ENCODE data around the gene BAIAP2. TPM values are rescaled to one million over a fixed set of nuclear protein-coding genes. Genes with fewer than 3 reads are reported as not detected.

BAIAP2 gene
- polyA plus RNA-seq, 1 donor from 2014 or later = 17.5 TPM

DNA sequence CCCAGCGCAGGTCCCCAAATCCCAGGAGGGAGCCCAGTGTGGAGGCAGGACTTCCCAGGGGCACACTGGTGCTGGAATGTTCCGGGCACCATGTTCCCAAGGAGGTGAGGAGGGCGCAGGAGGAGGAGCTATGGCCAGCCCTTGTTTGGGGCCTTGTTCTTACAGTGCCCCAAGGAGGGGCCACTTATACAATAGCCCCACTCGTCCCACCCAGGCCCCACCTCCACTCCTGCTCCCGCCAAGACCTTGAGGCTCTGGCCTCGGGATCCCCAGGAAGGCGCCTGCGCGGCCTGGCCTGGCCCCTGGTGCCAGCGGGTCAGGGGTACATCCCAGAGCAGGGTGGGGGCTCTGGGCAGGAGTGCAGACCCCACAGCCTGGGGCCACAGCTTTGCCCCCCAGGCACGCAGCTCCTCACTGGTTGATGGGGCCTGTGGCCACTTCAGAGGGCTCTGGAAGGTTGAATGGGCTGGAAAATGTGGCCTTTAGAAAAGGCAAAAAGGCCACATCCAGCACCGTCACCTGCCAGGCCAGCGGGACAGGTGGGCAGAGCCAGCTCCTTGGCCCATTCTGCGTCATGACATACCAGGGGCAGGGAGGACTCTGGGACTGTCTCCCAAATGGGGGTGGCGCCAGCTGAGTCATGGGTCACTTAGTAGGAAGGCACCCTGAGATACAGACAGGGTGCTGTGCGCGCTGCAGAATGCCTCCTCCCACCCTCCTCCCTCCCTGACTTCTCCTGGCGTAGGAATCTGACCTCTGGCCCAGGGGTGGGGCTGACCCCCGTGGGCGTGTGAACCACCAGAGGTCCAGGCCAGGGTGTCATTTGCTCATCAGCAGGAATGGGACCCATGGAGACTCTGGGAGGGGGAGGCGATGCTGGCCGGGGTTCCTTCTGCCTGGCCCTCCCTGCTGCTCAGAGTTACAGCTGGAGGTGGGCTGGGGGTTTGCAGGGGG is 98.1 kb downstream of the BAIAP2 start:
- Histone ChIP-seq H2AFZ (ENCODE audit: low read depth, low read length) (no peak overlapping the region), H4K20me1 (ENCODE audit: insufficient read depth) (no peaks in the 10 kb centered on the region), H3K4me3 (ENCODE audit: low read length) (no peak overlapping the region), H3K9ac (ENCODE audit: low read length) (no peak overlapping the region), H3K36me3 (ENCODE audit: insufficient read depth, low read length) (no peaks in the 10 kb centered on the region), H3K9me3 (ENCODE audit: low read length) (no peaks in the 10 kb centered on the region), H3F3A (ENCODE audit: insufficient read depth, low read length, poor library complexity, severe bottlenecking) (no peaks in the 10 kb centered on the region), H3K4me2 (ENCODE audit: low read length) (no peak overlapping the region), H3K27me3 (ENCODE audit: insufficient read depth, low read depth, low read length) (no peaks in the 10 kb centered on the region), H3K9me2 (ENCODE audit: insufficient read depth, low read length) (no peaks in the 10 kb centered on the region), H3K79me2 (replicated peaks; ENCODE audit: insufficient read depth, low read length) (no peaks in the 10 kb centered on the region), H3K27ac (ENCODE audit: low read length) (no peak overlapping the region)
- TF ChIP-seq SMC3 (conservative IDR thresholded peaks at IDR 0.05; ENCODE audit: poor library complexity) (no peak), EP300 (conservative IDR thresholded peaks at IDR 0.05; ENCODE audit: poor library complexity, severe bottlenecking) (no peak), MXI1 (conservative IDR thresholded peaks at IDR 0.05; ENCODE audit: poor library complexity, severe bottlenecking) (no peak), POLR2AphosphoS5 (IDR thresholded peaks at IDR 0.05) (no peak), RAD21 (conservative IDR thresholded peaks at IDR 0.05) (no peak), EZH2 (IDR thresholded peaks at IDR 0.05; ENCODE audit: borderline replicate concordance, insufficient read depth, low read length, poor library complexity, severe bottlenecking) (no peak), TAF1 (IDR thresholded peaks at IDR 0.05; ENCODE audit: low read depth) (no peak)
- TF ChIP-seq, protein P1, sequence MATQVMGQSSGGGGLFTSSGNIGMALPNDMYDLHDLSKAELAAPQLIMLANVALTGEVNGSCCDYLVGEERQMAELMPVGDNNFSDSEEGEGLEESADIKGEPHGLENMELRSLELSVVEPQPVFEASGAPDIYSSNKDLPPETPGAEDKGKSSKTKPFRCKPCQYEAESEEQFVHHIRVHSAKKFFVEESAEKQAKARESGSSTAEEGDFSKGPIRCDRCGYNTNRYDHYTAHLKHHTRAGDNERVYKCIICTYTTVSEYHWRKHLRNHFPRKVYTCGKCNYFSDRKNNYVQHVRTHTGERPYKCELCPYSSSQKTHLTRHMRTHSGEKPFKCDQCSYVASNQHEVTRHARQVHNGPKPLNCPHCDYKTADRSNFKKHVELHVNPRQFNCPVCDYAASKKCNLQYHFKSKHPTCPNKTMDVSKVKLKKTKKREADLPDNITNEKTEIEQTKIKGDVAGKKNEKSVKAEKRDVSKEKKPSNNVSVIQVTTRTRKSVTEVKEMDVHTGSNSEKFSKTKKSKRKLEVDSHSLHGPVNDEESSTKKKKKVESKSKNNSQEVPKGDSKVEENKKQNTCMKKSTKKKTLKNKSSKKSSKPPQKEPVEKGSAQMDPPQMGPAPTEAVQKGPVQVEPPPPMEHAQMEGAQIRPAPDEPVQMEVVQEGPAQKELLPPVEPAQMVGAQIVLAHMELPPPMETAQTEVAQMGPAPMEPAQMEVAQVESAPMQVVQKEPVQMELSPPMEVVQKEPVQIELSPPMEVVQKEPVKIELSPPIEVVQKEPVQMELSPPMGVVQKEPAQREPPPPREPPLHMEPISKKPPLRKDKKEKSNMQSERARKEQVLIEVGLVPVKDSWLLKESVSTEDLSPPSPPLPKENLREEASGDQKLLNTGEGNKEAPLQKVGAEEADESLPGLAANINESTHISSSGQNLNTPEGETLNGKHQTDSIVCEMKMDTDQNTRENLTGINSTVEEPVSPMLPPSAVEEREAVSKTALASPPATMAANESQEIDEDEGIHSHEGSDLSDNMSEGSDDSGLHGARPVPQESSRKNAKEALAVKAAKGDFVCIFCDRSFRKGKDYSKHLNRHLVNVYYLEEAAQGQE (IDR thresholded peaks at IDR 0.05; ENCODE audit: borderline replicate concordance) = no peak
- TF ChIP-seq, protein P2, sequence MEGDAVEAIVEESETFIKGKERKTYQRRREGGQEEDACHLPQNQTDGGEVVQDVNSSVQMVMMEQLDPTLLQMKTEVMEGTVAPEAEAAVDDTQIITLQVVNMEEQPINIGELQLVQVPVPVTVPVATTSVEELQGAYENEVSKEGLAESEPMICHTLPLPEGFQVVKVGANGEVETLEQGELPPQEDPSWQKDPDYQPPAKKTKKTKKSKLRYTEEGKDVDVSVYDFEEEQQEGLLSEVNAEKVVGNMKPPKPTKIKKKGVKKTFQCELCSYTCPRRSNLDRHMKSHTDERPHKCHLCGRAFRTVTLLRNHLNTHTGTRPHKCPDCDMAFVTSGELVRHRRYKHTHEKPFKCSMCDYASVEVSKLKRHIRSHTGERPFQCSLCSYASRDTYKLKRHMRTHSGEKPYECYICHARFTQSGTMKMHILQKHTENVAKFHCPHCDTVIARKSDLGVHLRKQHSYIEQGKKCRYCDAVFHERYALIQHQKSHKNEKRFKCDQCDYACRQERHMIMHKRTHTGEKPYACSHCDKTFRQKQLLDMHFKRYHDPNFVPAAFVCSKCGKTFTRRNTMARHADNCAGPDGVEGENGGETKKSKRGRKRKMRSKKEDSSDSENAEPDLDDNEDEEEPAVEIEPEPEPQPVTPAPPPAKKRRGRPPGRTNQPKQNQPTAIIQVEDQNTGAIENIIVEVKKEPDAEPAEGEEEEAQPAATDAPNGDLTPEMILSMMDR (IDR thresholded peaks at IDR 0.05; ENCODE audit: poor library complexity, severe bottlenecking) = no peak

DNA sequence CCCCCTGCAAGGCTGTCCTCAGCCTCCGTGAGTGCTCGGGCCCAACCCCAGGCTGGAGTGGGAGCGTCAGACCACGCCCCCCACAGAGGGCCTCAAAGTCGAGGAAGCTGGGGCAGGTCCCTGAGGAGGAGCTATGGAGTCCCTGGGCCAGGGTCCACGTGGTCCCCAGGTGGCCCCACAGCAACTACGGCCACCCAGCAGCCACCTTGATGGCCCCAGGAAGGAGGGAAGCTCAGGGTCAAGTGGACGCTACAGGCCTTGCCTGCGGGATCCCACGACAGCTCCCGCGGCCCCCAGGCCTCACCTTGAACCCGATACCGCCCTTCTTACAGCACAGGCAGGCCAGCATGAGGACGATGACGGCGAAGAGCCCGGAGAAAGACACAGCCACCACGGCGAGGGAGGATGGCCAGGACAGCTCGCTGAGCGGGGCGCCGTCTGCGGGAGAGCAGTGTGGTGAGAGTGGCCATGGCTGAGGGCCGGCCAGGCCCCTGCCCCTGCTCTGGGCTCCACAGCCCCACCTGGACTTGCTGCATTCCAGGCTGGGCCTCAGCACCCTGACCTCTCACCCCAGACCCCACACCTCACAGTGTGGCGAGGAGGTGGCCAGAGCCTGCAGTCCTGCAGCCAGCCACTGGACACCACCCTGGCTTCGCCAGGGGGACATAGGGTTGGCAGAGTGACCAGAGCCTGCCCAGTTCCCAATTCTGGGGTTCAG is 99.3 kb downstream of the BAIAP2 start:
- H3K27ac ChIP-seq (ENCODE audit: low read length) = no peak overlapping the region

More for the DNA sequence above, 99.3 kb downstream of the BAIAP2 start:
- Histone ChIP-seq H3K4me3 (ENCODE audit: low read length) (no peak overlapping the region), H3K9me2 (ENCODE audit: insufficient read depth, low read length) (no peaks in the 10 kb centered on the region), H3K9me3 (ENCODE audit: low read length) (no peaks in the 10 kb centered on the region), H3K79me2 (replicated peaks; ENCODE audit: insufficient read depth, low read length) (no peaks in the 10 kb centered on the region), H3K27me3 (ENCODE audit: insufficient read depth, low read depth, low read length) (no peaks in the 10 kb centered on the region), H4K20me1 (ENCODE audit: insufficient read depth) (no peaks in the 10 kb centered on the region), H3K36me3 (ENCODE audit: insufficient read depth, low read length) (no peaks in the 10 kb centered on the region), H2AFZ (ENCODE audit: low read depth, low read length) (no peak overlapping the region), H3K9ac (ENCODE audit: low read length) (no peak overlapping the region), H3F3A (ENCODE audit: insufficient read depth, low read length, poor library complexity, severe bottlenecking) (no peaks in the 10 kb centered on the region), H3K4me2 (ENCODE audit: low read length) (no peak overlapping the region)
- TF ChIP-seq EZH2 (IDR thresholded peaks at IDR 0.05; ENCODE audit: borderline replicate concordance, insufficient read depth, low read length, poor library complexity, severe bottlenecking) (no peak), SMC3 (conservative IDR thresholded peaks at IDR 0.05; ENCODE audit: poor library complexity) (no peak), RAD21 (conservative IDR thresholded peaks at IDR 0.05) (no peak), EP300 (conservative IDR thresholded peaks at IDR 0.05; ENCODE audit: poor library complexity, severe bottlenecking) (no peak), TAF1 (IDR thresholded peaks at IDR 0.05; ENCODE audit: low read depth) (no peak), POLR2AphosphoS5 (IDR thresholded peaks at IDR 0.05) (no peak)
- TF ChIP-seq, protein P2 (IDR thresholded peaks at IDR 0.05; ENCODE audit: poor library complexity, severe bottlenecking) = no peak
- TF ChIP-seq, protein P1 (IDR thresholded peaks at IDR 0.05; ENCODE audit: borderline replicate concordance) = no peak
